Peyer's patch (tissue), 4 donors: ENCODE results near the gene STOM. TPM values are rescaled to one million over a fixed set of nuclear protein-coding genes. Genes with fewer than 3 reads are reported as not detected.

Experiments used
- DNase-seq, 3 donors: peaks; one replicate each; pipeline ENCODE4 v3.0.0-alpha.2; 2017 to 2019
- H3K27ac ChIP-seq, 4 donors: fragments of 200-600 bp; sonication (generic); one replicate each; pipeline ENCODE4 v1.5.1; 2016 to 2019
- H3K27me3 ChIP-seq, 2 donors: fragments of 200-600 bp; sonication (generic); one replicate each; pipeline ENCODE4 v1.5.1; 2019
- H3K36me3 ChIP-seq, 3 donors: fragments of 200-600 bp; sonication (generic); one replicate each; pipeline ENCODE4 v1.5.1; 2016 to 2019
- H3K4me1 ChIP-seq, 4 donors: fragments of 200-600 bp; sonication (generic); one replicate each; pipeline ENCODE4 v1.5.1; 2016 to 2019
- H3K4me3 ChIP-seq, 4 donors: fragments of 200-600 bp; sonication (generic); 1 replicate in 3 of 4; 2 replicates in 1 of 4; pipeline ENCODE4 v1.5.1; 2016 to 2019; ENCODE audit warnings: mild to moderate bottlenecking in 1 of 4
- H3K9me3 ChIP-seq, 4 donors: fragments of 200-600 bp; sonication (generic); one replicate each; pipeline ENCODE4 v1.5.1; 2016 to 2019; ENCODE audit warnings: mild to moderate bottlenecking in 1 of 4
- CTCF ChIP-seq, 6 experiments: fragments of 450-650 bp in 4 of 6; fragments of 200-600 bp in 2 of 6; sonication (generic) in 1 of 6; IDR thresholded peaks; one replicate each; pipeline ENCODE4 v1.5.1; 2017 to 2019; ENCODE audit warnings: antibody characterized with exemption in 6 of 6, mild to moderate bottlenecking in 3 of 6, moderate library complexity in 1 of 6
- POLR2A ChIP-seq, 2 donors: fragments of 450-650 bp; IDR thresholded peaks; one replicate each; pipeline ENCODE4 v1.5.1; 2017; ENCODE audit warnings: antibody characterized with exemption in 2 of 2, mild to moderate bottlenecking in 2 of 2, moderate library complexity in 2 of 2
- total RNA-seq, 4 donors: library from RNA; depleted of rRNA; stranded (reverse); fragments of >200 nt; gene quantifications; one replicate each; pipeline ENCODE4 v1.1.0, GENCODE V29; 2016

The STOM gene
- total RNA-seq, 4 donors from 2014 or later = 30.5 to 60.1 (median 47.2) TPM

GRCh38 chr9:121300283-121301119 is 69.5 kb downstream of the STOM start:
- H3K4me3 ChIP-seq = peak overlapping the region; percentile 48 to 72 (median 64)
- H3K27me3 ChIP-seq = no peaks in the 10 kb centered on the region
- H3K36me3 ChIP-seq = peaks cover 0 to 38% (median 0%) of the 10 kb centered on the region in 3 donors
- TF ChIP-seq POLR2A (IDR thresholded peaks at IDR 0.05) (no peak), CTCF (IDR thresholded peaks at IDR 0.05) (no peak)
- peaks cover 6 to 86% (median 9%) of the 10 kb centered on the region in 4 donors for H3K4me1 ChIP-seq
- no peaks in the 10 kb centered on the region for H3K9me3 ChIP-seq
- no peak for DNase-seq
- peak overlapping the region; percentile 61 to 87 (median 80) for H3K27ac ChIP-seq

DNA sequence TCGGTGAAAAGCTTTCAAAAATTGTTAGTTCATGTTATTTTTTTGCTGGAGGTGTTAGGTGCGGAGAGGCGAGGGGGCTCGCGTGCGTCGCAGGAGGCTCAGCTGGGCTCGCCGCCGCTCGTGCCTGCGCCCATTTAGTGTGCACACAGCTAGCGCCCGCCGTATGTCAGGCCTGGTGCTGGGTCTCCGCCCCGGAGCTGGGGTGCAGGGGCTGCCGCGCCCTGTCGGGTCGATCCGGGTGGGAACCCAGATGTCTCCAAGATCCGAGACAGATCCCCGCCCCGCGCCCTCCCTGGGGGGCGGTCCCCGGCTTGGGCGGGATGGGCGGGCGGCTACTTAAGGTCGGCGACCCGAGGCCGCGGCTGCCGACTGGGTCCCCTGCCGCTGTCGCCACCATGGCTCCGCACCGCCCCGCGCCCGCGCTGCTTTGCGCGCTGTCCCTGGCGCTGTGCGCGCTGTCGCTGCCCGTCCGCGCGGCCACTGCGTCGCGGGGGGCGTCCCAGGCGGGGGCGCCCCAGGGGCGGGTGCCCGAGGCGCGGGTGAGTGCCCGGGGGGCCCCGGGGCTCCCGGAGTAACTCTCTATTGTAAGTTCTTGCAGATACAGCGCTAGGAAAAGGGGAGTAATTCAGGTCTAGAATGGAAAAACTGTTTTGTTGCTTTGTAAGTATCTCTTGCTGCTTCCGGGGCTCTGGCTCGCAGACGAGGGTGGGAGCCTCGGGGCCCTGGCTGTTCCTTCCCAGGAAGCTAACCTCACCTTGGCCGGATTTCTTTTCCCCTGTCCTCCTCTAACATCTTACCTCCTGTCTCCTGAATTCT is 70.4 kb downstream of the STOM start:
- Histone ChIP-seq H3K4me1 (peaks cover 6 to 84% (median 10%) of the 10 kb centered on the region in 4 donors), H3K9me3 (no peaks in the 10 kb centered on the region), H3K36me3 (peaks cover 0 to 31% (median 0%) of the 10 kb centered on the region in 3 donors), H3K27ac (peak overlapping the region; percentile 61 to 87 (median 80)), H3K4me3 (peak overlapping the region; percentile 48 to 72 (median 64)), H3K27me3 (no peaks in the 10 kb centered on the region)
- TF ChIP-seq POLR2A (IDR thresholded peaks at IDR 0.05) (peak; percentile 18 to 21), CTCF (IDR thresholded peaks at IDR 0.05) (peak in 1 of 6 experiments; percentile 7)
- peak; percentile 29 to 83 (median 79) for DNase-seq

DNA sequence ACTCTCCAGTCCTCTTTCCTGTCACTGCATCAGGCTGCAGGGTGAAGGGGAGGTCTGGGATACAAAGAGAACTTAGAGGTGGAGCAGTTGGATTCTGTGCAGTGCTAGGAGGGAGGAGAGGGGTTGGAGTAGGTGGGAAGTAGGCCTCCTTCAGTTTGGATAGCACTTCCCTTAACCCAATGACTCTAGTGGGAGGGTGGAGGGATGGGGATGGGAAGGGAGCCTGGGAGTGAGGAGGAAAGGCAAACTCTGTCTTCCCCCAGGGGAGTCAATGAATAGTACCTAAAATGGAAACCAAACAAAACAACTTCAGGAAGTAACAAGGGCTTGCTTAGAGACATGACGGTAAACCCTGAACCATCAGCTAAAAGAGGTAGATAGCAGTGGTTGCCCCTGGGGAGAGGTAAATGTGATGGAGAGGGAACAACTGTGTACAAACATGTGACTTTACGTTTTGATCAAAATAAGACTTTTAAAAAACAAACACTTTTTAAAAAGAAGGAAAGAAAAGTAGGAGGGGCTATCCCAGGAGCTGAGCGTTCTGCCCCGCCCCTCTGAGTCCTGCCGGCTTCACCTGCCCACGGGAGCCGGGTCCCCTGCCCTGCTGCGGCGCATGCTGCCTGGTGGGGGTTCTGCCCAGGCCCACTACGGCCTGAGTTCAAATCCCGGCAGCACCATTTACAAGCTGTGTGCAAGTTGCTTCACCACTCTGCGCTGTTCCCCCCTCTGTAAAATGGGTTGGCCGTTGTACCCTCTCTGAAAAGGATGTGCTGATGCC is 71.2 kb downstream of the STOM start:
- H3K4me1 ChIP-seq = peaks cover 6 to 84% (median 10%) of the 10 kb centered on the region in 4 donors
- H3K27me3 ChIP-seq = no peaks in the 10 kb centered on the region
- DNase-seq = peak in 1 of 3 donors; percentile 59
- H3K9me3 ChIP-seq = no peaks in the 10 kb centered on the region
- H3K36me3 ChIP-seq = peaks cover 0 to 23% (median 0%) of the 10 kb centered on the region in 3 donors
- TF ChIP-seq POLR2A (IDR thresholded peaks at IDR 0.05) = no peak
- TF ChIP-seq CTCF (IDR thresholded peaks at IDR 0.05) = no peak
- H3K27ac ChIP-seq = peak overlapping the region; percentile 61 to 87 (median 80)
- peak overlapping the region; percentile 48 to 72 (median 64) for H3K4me3 ChIP-seq

GRCh38 chr9:121298016-121298538 is 72.0 kb downstream of the STOM start:
- Histone ChIP-seq H3K36me3 (peaks cover 0 to 15% (median 0%) of the 10 kb centered on the region in 3 donors), H3K27me3 (no peaks in the 10 kb centered on the region), H3K9me3 (no peaks in the 10 kb centered on the region), H3K4me3 (no peak overlapping the region), H3K27ac (peak overlapping the region; percentile 61 to 87 (median 80)), H3K4me1 (peaks cover 3 to 77% (median 10%) of the 10 kb centered on the region in 4 donors)
- TF ChIP-seq CTCF (IDR thresholded peaks at IDR 0.05) = no peak
- no peak for TF ChIP-seq POLR2A (IDR thresholded peaks at IDR 0.05)
- DNase-seq = peak in 1 of 3 donors; percentile 44

- Histone ChIP-seq H3K27ac (peak overlapping the region in 3 of 4 donors; percentile 54 to 87 (median 86)), H3K4me3 (no peak overlapping the region), H3K9me3 (no peaks in the 10 kb centered on the region), H3K36me3 (peaks cover 0 to 8% (median 0%) of the 10 kb centered on the region in 3 donors), H3K27me3 (no peaks in the 10 kb centered on the region), H3K4me1 (peaks cover 3 to 77% (median 10%) of the 10 kb centered on the region in 4 donors)
- no peak for DNase-seq
- TF ChIP-seq POLR2A (IDR thresholded peaks at IDR 0.05) (no peak), CTCF (IDR thresholded peaks at IDR 0.05) (no peak)
Observed at GRCh38 chr9:121297389-121297788, 72.7 kb downstream of the STOM start.
